H9 (cell line): Measurements from ENCODE around the gene MAP3K21. TPM values are rescaled to one million over a fixed set of nuclear protein-coding genes. Genes with fewer than 3 reads are reported as not detected.

Source experiments
- DNase-seq: peaks from one replicate; pipeline ENCODE4 v3.0.0-alpha.2; 2017
- H2AFZ ChIP-seq: one replicate; pipeline ENCODE4 v1.6.1; 2013; ENCODE audit warnings: mild to moderate bottlenecking, low read length, control low read depth, moderate library complexity
- H2AK5ac ChIP-seq: 2 replicates; pipeline ENCODE4 v1.6.1; 2013; ENCODE audit warnings: low read length, control low read depth, mixed read lengths; ENCODE audit not compliant: insufficient read length
- H2BK120ac ChIP-seq: one replicate; pipeline ENCODE4 v1.6.1; 2013; ENCODE audit warnings: low read depth, mild to moderate bottlenecking, low read length, control low read depth, inconsistent platforms; ENCODE audit not compliant: poor library complexity, severe bottlenecking
- H2BK12ac ChIP-seq: 2 replicates; pipeline ENCODE4 v1.6.1; 2013; ENCODE audit warnings: low read length, control low read depth, mixed read lengths, low read depth; ENCODE audit not compliant: insufficient read length
- H2BK15ac ChIP-seq: 2 replicates; pipeline ENCODE4 v1.6.1; 2013; ENCODE audit warnings: low read depth, low read length, control low read depth
- H2BK20ac ChIP-seq: one replicate; pipeline ENCODE4 v1.6.1; 2013; ENCODE audit warnings: low read depth, mild to moderate bottlenecking, low read length, control low read depth, inconsistent platforms; ENCODE audit not compliant: poor library complexity, severe bottlenecking
- H2BK5ac ChIP-seq: 2 replicates; pipeline ENCODE4 v1.6.1; 2013; ENCODE audit warnings: low read length, control low read depth, mixed read lengths; ENCODE audit not compliant: insufficient read length
- H3K14ac ChIP-seq: 2 replicates; pipeline ENCODE4 v1.6.1; 2013; ENCODE audit warnings: low read length, control low read depth; ENCODE audit not compliant: insufficient read depth
- H3K18ac ChIP-seq: 2 replicates; pipeline ENCODE4 v1.6.1; 2013; ENCODE audit warnings: low read depth, mild to moderate bottlenecking, mixed read lengths, low read length, control low read depth; ENCODE audit not compliant: insufficient read length
- H3K23ac ChIP-seq: 2 replicates; pipeline ENCODE4 v1.6.1; 2013; ENCODE audit warnings: low read length, control low read depth, mixed read lengths, low read depth; ENCODE audit not compliant: insufficient read length
- H3K23me2 ChIP-seq: 2 replicates; pipeline ENCODE4 v1.6.1; 2013; ENCODE audit warnings: low read depth, mild to moderate bottlenecking, mixed read lengths, low read length, control low read depth; ENCODE audit not compliant: insufficient read length, poor library complexity, severe bottlenecking
- H3K27ac ChIP-seq: 2 replicates; pipeline ENCODE4 v1.5.1; 2013; ENCODE audit warnings: low read length, control low read depth, mixed read lengths, low read depth; ENCODE audit not compliant: insufficient read length
- H3K27me3 ChIP-seq: 2 replicates; pipeline ENCODE4 v1.6.1; 2013; ENCODE audit warnings: low read length, control low read depth, inconsistent platforms; ENCODE audit not compliant: insufficient read depth
- H3K4ac ChIP-seq: 2 replicates; pipeline ENCODE4 v1.6.1; 2013; ENCODE audit warnings: low read depth, mild to moderate bottlenecking, control low read depth, inconsistent platforms, low read length, moderate library complexity
- H3K4me1 ChIP-seq: 2 replicates; pipeline ENCODE4 v1.6.1; 2013; ENCODE audit warnings: low read length, control low read depth, inconsistent platforms; ENCODE audit not compliant: insufficient read depth
- H3K4me2 ChIP-seq: 2 replicates; pipeline ENCODE4 v1.6.1; 2013; ENCODE audit warnings: low read length, control low read depth, mixed read lengths; ENCODE audit not compliant: insufficient read length, insufficient read depth
- H3K56ac ChIP-seq: 2 replicates; pipeline ENCODE4 v1.6.1; 2013; ENCODE audit warnings: low read depth, mild to moderate bottlenecking, mixed read lengths, low read length, control low read depth; ENCODE audit not compliant: insufficient read length
- H3K79me1 ChIP-seq: 2 replicates; pipeline ENCODE4 v1.6.1; 2013; ENCODE audit warnings: low read depth, mild to moderate bottlenecking, moderate library complexity, low read length, control low read depth, inconsistent platforms; ENCODE audit not compliant: insufficient read depth, poor library complexity, severe bottlenecking
- H3K79me2 ChIP-seq: 2 replicates; pipeline ENCODE4 v1.6.1; 2013; ENCODE audit warnings: low read length, control low read depth, inconsistent platforms; ENCODE audit not compliant: insufficient read depth
- H3K9ac ChIP-seq: 2 replicates; pipeline ENCODE4 v1.6.1; 2013; ENCODE audit warnings: low read length, control low read depth, mixed read lengths; ENCODE audit not compliant: insufficient read length; ENCODE audit errors: extremely low read depth
- H3K9me3 ChIP-seq: one replicate; pipeline ENCODE4 v1.6.1; 2013; ENCODE audit warnings: low read depth, low read length, inconsistent platforms; ENCODE audit not compliant: control insufficient read depth
- H3T11ph ChIP-seq: one replicate; pipeline ENCODE4 v1.6.1; 2013; ENCODE audit warnings: mild to moderate bottlenecking, low read length, control low read depth, inconsistent platforms
- H4K20me1 ChIP-seq: one replicate; pipeline ENCODE4 v1.6.1; 2013; ENCODE audit not compliant: control insufficient read depth, insufficient read length, insufficient read depth
- H4K5ac ChIP-seq: 2 replicates; pipeline ENCODE4 v1.6.1; 2013; ENCODE audit warnings: low read depth, mild to moderate bottlenecking, mixed read lengths, low read length, control low read depth; ENCODE audit not compliant: insufficient read length
- H4K8ac ChIP-seq: replicated peaks from 2 replicates; pipeline ENCODE4 v1.6.1; 2013; ENCODE audit warnings: low read length, control low read depth, mixed read lengths, low read depth; ENCODE audit not compliant: insufficient read length
- H4K91ac ChIP-seq: 2 replicates; pipeline ENCODE4 v1.6.1; 2013; ENCODE audit warnings: low read depth, mild to moderate bottlenecking, moderate library complexity, mixed read lengths, low read length, control low read depth; ENCODE audit not compliant: insufficient read length
- H3K27ac Mint-ChIP-seq, 3 experiments: 2 replicates in 2 of 3; 3 replicates in 1 of 3; pipeline ENCODE4 v1.8.0; 2020 to 2021; ENCODE audit warnings: mixed read lengths in 3 of 3, mild to moderate bottlenecking in 1 of 3, moderate library complexity in 1 of 3
- H3K27me3 Mint-ChIP-seq: 2 replicates; pipeline ENCODE4 v1.8.0; 2021; ENCODE audit warnings: low read depth, mild to moderate bottlenecking, moderate library complexity, mixed read lengths
- H3K36me3 Mint-ChIP-seq, 3 experiments: 2 replicates in 2 of 3; 3 replicates in 1 of 3; pipeline ENCODE4 v1.8.0; 2020 to 2021; ENCODE audit warnings: low read depth in 3 of 3, mixed read lengths in 3 of 3; ENCODE audit not compliant: insufficient read depth in 1 of 3
- H3K4me1 Mint-ChIP-seq, 2 experiments: 2 replicates each; pipeline ENCODE4 v1.8.0; 2020; ENCODE audit warnings: mixed read lengths in 2 of 2
- H3K4me3 Mint-ChIP-seq, 2 experiments: 2 replicates in 1 of 2; 3 replicates in 1 of 2; pipeline ENCODE4 v1.8.0; 2020 to 2021; ENCODE audit warnings: mild to moderate bottlenecking in 2 of 2, mixed read lengths in 2 of 2, moderate library complexity in 1 of 2
- H3K9me3 Mint-ChIP-seq, 2 experiments: 2 replicates in 1 of 2; 3 replicates in 1 of 2; pipeline ENCODE4 v1.8.0; 2020; ENCODE audit warnings: mild to moderate bottlenecking in 2 of 2, mixed read lengths in 2 of 2, moderate library complexity in 1 of 2
- CTCF ChIP-seq: fragments of 200-600 bp; sonication (generic); conservative IDR thresholded peaks from 3 replicates; pipeline ENCODE4 v1.8.0; 2021; ENCODE audit warnings: antibody characterized with exemption, mild to moderate bottlenecking
- WGBS: extraction: QIAGEN DNeasy Blood & Tissue Kit; methylation state at CpG from one replicate; pipeline ENCODE4 v1.1.7; 2013; ENCODE audit warnings: missing lambda C conversion rate, low lambda C conversion rate, mixed read lengths; ENCODE audit not compliant: insufficient read length; ENCODE audit errors: extremely low coverage; 5-methylcytosine and 5-hydroxymethylcytosine counted together
- total RNA-seq: library from RNA; stranded (reverse); gene quantifications from 2 replicates; pipeline ENCODE4 v1.2.1, GENCODE V29; 2021

Gene MAP3K21
- total RNA-seq, 1 experiment from 2014 or later: 11.7 TPM

DNA sequence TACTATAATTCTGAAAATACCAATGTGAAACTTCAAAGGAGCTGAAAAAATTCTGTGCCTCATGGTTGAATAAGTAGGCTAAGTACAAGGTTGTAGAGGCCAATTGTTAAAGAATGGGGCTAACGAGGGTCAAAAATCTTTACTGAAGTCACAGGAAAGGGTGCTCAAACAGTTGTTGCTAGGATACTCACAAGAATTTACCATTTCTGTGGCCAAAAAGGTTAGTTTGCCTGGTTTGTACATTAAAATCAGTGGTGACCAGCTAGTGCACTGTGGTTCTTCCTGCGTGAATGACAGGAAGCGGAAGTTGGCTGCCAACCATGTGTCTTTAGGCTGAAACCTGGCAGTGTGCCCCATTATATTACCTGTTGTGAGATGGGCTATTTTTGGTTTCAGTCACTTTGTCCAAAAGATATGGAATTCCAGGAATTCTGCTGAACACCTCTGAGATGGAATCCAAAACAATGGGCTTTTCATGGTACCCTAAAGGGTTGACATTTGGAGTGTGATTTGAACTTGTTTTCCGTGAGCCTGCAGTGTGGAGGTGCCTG is 13.5 kb downstream of the MAP3K21 start:
- H3K27ac ChIP-seq: no peak overlapping the region
- H2AFZ ChIP-seq: no peak overlapping the region
- no peaks in the 10 kb centered on the region for H3K79me1 ChIP-seq
- no CpG with 5 or more reads among the region's 4 CpGs for WGBS
- no peak overlapping the region for H2BK12ac ChIP-seq
- H3K9me3 Mint-ChIP-seq: peaks cover 3 to 5% of the 10 kb centered on the region in 2 experiments; a peak in 4 of 5 replicates
- H2BK20ac ChIP-seq: no peak overlapping the region
- no peaks in the 10 kb centered on the region; the same call in 1 of the 2 replicates for H3K27me3 Mint-ChIP-seq
- H3K36me3 Mint-ChIP-seq: peaks cover 5 to 10% (median 8%) of the 10 kb centered on the region in 3 experiments
- peaks cover 28 to 30% of the 10 kb centered on the region in 2 experiments for H3K4me1 Mint-ChIP-seq
- no peak overlapping the region for H3K4ac ChIP-seq
- no peak overlapping the region for H2BK120ac ChIP-seq
- H3K14ac ChIP-seq: no peak overlapping the region
- no peak overlapping the region for H3T11ph ChIP-seq
- H3K23ac ChIP-seq: no peak overlapping the region
- no peaks in the 10 kb centered on the region for H3K23me2 ChIP-seq
- H3K4me1 ChIP-seq: peaks cover 6% of the 10 kb centered on the region; the same call in 1 of the 2 replicates
- H4K20me1 ChIP-seq: peaks cover 4% of the 10 kb centered on the region
- DNase-seq: no peak
- no peak overlapping the region for H4K91ac ChIP-seq
- H2AK5ac ChIP-seq: no peak overlapping the region
- no peaks in the 10 kb centered on the region for H3K27me3 ChIP-seq
- no peaks in the 10 kb centered on the region for H3K9me3 ChIP-seq
- no peak overlapping the region for H4K5ac ChIP-seq
- TF ChIP-seq CTCF: no peak
- peak overlapping the region in 1 of 3 experiments; percentile 19; a peak in 1 of 7 replicates for H3K27ac Mint-ChIP-seq
- no peak overlapping the region for H3K9ac ChIP-seq
- H2BK15ac ChIP-seq: no peak overlapping the region
- peak overlapping the region in 1 of 2 experiments; percentile 24; a peak in 1 of 5 replicates for H3K4me3 Mint-ChIP-seq
- H3K18ac ChIP-seq: no peak overlapping the region
- H3K79me2 ChIP-seq: peaks cover 19% of the 10 kb centered on the region; the same call in 1 of the 2 replicates
- no peak overlapping the region for H3K4me2 ChIP-seq
- H3K56ac ChIP-seq: no peak overlapping the region
- no peak overlapping the region for H2BK5ac ChIP-seq
- no peak overlapping the region for H4K8ac ChIP-seq
